GM23338 (cell line): ENCODE results near the gene LRIG1. TPM values are rescaled to one million over a fixed set of nuclear protein-coding genes. Genes with fewer than 3 reads are reported as not detected.

ENCODE experiments used
- ATAC-seq: fragments of 200-7000 bp; cut with Tn5 transposase; 3 replicates; pipeline ENCODE4 v1.9.1; 2020
- DNase-seq: peaks from one replicate; pipeline ENCODE4 v3.0.0-alpha.2; 2015; ENCODE audit warnings: low spot score
- H2AFZ ChIP-seq: fragments of 200-600 bp; sonication (generic); 2 replicates; pipeline ENCODE4 v1.8.0; 2016; ENCODE audit warnings: antibody characterized with exemption, mild to moderate bottlenecking, moderate library complexity
- H3F3A ChIP-seq: fragments of 200-600 bp; sonication (generic); replicated peaks from 2 replicates; pipeline ENCODE4 v1.8.0; 2017; ENCODE audit warnings: antibody characterized with exemption, mixed run types, low read depth
- H3K27ac ChIP-seq: fragments of 200-600 bp; sonication (generic); 2 replicates; pipeline ENCODE4 v1.6.1; 2016; ENCODE audit warnings: low read depth
- H3K27me3 ChIP-seq: fragments of 200-600 bp; sonication (generic); 2 replicates; pipeline ENCODE4 v1.8.0; 2016; ENCODE audit warnings: mild to moderate bottlenecking, mixed run types, moderate library complexity; ENCODE audit not compliant: insufficient read depth
- H3K36me3 ChIP-seq: fragments of 200-600 bp; sonication (generic); 2 replicates; pipeline ENCODE4 v1.8.0; 2016; ENCODE audit warnings: mild to moderate bottlenecking; ENCODE audit not compliant: insufficient read depth
- H3K4me1 ChIP-seq: fragments of 200-600 bp; sonication (generic); 2 replicates; pipeline ENCODE4 v1.8.0; 2016; ENCODE audit warnings: mild to moderate bottlenecking, moderate library complexity; ENCODE audit not compliant: insufficient read depth
- H3K4me2 ChIP-seq: fragments of 200-600 bp; sonication (generic); 2 replicates; pipeline ENCODE4 v1.7.1; 2017; ENCODE audit warnings: mixed run types
- H3K4me3 ChIP-seq: fragments of 200-600 bp; sonication (generic); 2 replicates; pipeline ENCODE4 v1.6.1; 2016; ENCODE audit warnings: mixed run types
- H3K79me2 ChIP-seq: fragments of 200-600 bp; sonication (generic); replicated peaks from 2 replicates; pipeline ENCODE4 v1.8.0; 2017; ENCODE audit warnings: mild to moderate bottlenecking; ENCODE audit not compliant: insufficient read depth
- H3K9me2 ChIP-seq: fragments of 200-600 bp; sonication (generic); 2 replicates; pipeline ENCODE4 v1.8.0; 2017; ENCODE audit not compliant: insufficient read depth
- H4K20me1 ChIP-seq: fragments of 200-600 bp; sonication (generic); replicated peaks from 2 replicates; pipeline ENCODE4 v1.8.0; 2017; ENCODE audit warnings: mild to moderate bottlenecking; ENCODE audit not compliant: insufficient read depth
- H3K27ac Mint-ChIP-seq: 2 replicates; pipeline ENCODE4 v1.8.0; 2020; ENCODE audit warnings: inconsistent platforms, mild to moderate bottlenecking, moderate library complexity, mixed read lengths
- H3K27me3 Mint-ChIP-seq: 3 replicates; pipeline ENCODE4 v1.8.0; 2022; ENCODE audit warnings: low read depth, mild to moderate bottlenecking, moderate library complexity, mixed read lengths, inconsistent platforms; ENCODE audit not compliant: insufficient read depth, poor library complexity
- H3K36me3 Mint-ChIP-seq: 3 replicates; pipeline ENCODE4 v1.8.0; 2021; ENCODE audit warnings: low read depth, mild to moderate bottlenecking, inconsistent platforms, moderate library complexity, mixed read lengths
- H3K4me1 Mint-ChIP-seq: 3 replicates; pipeline ENCODE4 v1.8.0; 2020; ENCODE audit warnings: mild to moderate bottlenecking, inconsistent platforms, mixed read lengths
- H3K4me3 Mint-ChIP-seq: 3 replicates; pipeline ENCODE4 v1.8.0; 2021; ENCODE audit warnings: moderate library complexity, mild to moderate bottlenecking, inconsistent platforms, mixed read lengths
- H3K9me3 Mint-ChIP-seq: 3 replicates; pipeline ENCODE4 v1.8.0; 2020; ENCODE audit warnings: moderate library complexity, mild to moderate bottlenecking, inconsistent platforms, mixed read lengths
- CTCF ChIP-seq, 2 experiments: fragments of 200-600 bp in 1 of 2; sonication (generic) in 1 of 2; conservative IDR thresholded peaks; 2 replicates each; pipeline versions ENCODE4 v1.5.1 to v1.6.1; 2016 to 2017; ENCODE audit warnings: antibody characterized with exemption in 2 of 2, low read depth in 2 of 2, mild to moderate bottlenecking in 2 of 2, moderate library complexity in 1 of 2
- EZH2 ChIP-seq: fragments of 200-600 bp; sonication (generic); IDR thresholded peaks from one replicate; pipeline ENCODE4 v1.8.0; 2017; ENCODE audit warnings: antibody characterized with exemption, mild to moderate bottlenecking, low read depth; ENCODE audit not compliant: unreplicated experiment
- EZH2phosphoT487 ChIP-seq: fragments of 200-600 bp; sonication (generic); IDR thresholded peaks from one replicate; pipeline ENCODE4 v1.8.1; 2018; ENCODE audit warnings: antibody characterized with exemption; ENCODE audit not compliant: unreplicated experiment
- NANOG ChIP-seq: IDR thresholded peaks from 2 replicates; pipeline ENCODE4 v1.6.1; 2016; ENCODE audit warnings: antibody characterized with exemption, borderline replicate concordance
- REST ChIP-seq: IDR thresholded peaks from one replicate; pipeline ENCODE4 v1.6.1; 2018; ENCODE audit warnings: antibody characterized with exemption; ENCODE audit not compliant: unreplicated experiment
- STAT1 ChIP-seq: IDR thresholded peaks from one replicate; pipeline ENCODE4 v1.6.1; 2016; ENCODE audit warnings: antibody characterized with exemption; ENCODE audit not compliant: unreplicated experiment
- ZNF331 ChIP-seq: fragments of 250-450 bp; sonication (Bioruptor Pico); IDR thresholded peaks from 2 replicates; pipeline ENCODE4 v1.5.0; 2020; ENCODE audit warnings: low read depth, mild to moderate bottlenecking, moderate library complexity
- polyA plus RNA-seq: library from polyadenylated mRNA; unstranded; fragments of >200 nt; fragmentation: Nextera tagmentation; extraction: Ambion mirVana; gene quantifications from 2 replicates; pipeline ENCODE4 v1.2.1, GENCODE V29; 2016
- total RNA-seq: library from RNA; depleted of rRNA; stranded (reverse); fragments of >200 nt; shearing (Covaris generic); gene quantifications from 2 replicates; pipeline ENCODE4 v1.2.3, GENCODE V29; 2014
- TF ChIP-seq, protein P1 (sequence below): IDR thresholded peaks from 2 replicates; pipeline ENCODE4 v1.6.1; 2016; ENCODE audit warnings: antibody characterized with exemption
- TF ChIP-seq, protein P2 (sequence below): fragments of 250-450 bp; sonication (Bioruptor Pico); IDR thresholded peaks from 2 replicates; pipeline ENCODE4 v1.5.0; 2020; ENCODE audit warnings: mild to moderate bottlenecking, moderate library complexity

The LRIG1 gene
- total and polyA plus RNA-seq, 2 experiments from 2014 or later: 40.0 to 134 TPM

- no peak for TF ChIP-seq REST
These were observed 46.4 kb downstream of the LRIG1 start (continued) for GRCh38 chr3:66454464-66454859.

DNA sequence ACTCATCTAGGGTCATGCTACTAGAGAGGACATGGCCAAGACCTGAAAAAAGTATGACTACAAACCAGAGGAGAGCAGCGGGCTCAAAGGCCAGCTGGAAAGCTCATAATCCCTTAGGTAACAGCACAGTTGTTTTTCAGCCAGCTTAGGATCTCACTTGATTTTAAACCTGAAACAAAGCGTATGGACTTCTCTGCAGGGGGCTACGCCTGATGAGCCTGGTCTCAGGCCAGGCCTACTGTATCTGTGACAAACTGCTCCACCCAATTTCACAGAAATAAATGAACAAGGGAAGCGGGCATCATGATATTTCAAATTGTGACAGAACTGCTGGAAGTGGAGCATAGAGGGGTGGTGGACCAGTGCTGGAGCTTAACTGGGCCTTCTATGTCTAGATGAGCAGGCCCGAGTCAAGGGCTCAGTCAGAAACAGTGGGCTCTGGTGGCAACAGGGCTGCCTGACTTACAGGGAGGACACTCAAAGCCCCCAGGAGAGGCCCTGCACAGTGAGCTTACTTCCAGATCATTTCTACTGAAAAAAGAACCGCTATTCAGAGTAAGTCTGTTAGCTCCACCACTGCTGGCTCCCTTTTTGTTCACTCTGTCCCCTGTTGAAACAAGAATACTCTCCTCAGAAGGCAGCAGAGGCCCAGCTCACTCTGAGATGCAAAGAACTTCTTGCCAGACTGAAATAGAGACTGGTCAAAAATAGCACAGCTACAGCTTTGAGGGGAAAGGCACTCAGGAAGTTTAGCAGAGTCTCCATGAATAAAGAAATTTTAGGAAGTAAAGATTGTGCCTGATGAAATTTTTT, 47.0 kb downstream of the LRIG1 start:
- peaks cover 98% of the 10 kb centered on the region for H3K79me2 ChIP-seq
- peaks cover 64% of the 10 kb centered on the region for H3K4me1 Mint-ChIP-seq

More for the DNA sequence above, 47.0 kb downstream of the LRIG1 start:
- Histone ChIP-seq H4K20me1 (peaks cover 54% of the 10 kb centered on the region), H3K27me3 (no peaks in the 10 kb centered on the region), H3K4me1 (peaks cover 46% of the 10 kb centered on the region), H3K4me2 (no peak overlapping the region), H3F3A (0 out of 2 replicates have a peak, but pooled peaks cover 6% of the 10 kb centered on the region), H3K27ac (peak overlapping the region; percentile 39; the same call in 1 of the 2 replicates), H3K9me2 (no peaks in the 10 kb centered on the region), H2AFZ (no peak overlapping the region), H3K4me3 (no peak overlapping the region), H3K36me3 (peaks cover 35% of the 10 kb centered on the region; the same call in 1 of the 2 replicates)
- no peak overlapping the region for H3K4me3 Mint-ChIP-seq
- peaks cover 91% of the 10 kb centered on the region for H3K36me3 Mint-ChIP-seq
- peak; percentile 55 for ATAC-seq
- peak overlapping the region; percentile 88 for H3K27ac Mint-ChIP-seq
- peaks cover 9% of the 10 kb centered on the region for H3K27me3 Mint-ChIP-seq
- H3K9me3 Mint-ChIP-seq: no peaks in the 10 kb centered on the region
- DNase-seq: no peak
- TF ChIP-seq NANOG (no peak), STAT1 (no peak), EZH2 (no peak), ZNF331 (CRISPR knock-in tag) (no peak), CTCF (conservative IDR thresholded peaks at IDR 0.05; ENCODE audit: low read depth in 2 of 2) (no peak), EZH2phosphoT487 (no peak)
- TF ChIP-seq, protein P1, sequence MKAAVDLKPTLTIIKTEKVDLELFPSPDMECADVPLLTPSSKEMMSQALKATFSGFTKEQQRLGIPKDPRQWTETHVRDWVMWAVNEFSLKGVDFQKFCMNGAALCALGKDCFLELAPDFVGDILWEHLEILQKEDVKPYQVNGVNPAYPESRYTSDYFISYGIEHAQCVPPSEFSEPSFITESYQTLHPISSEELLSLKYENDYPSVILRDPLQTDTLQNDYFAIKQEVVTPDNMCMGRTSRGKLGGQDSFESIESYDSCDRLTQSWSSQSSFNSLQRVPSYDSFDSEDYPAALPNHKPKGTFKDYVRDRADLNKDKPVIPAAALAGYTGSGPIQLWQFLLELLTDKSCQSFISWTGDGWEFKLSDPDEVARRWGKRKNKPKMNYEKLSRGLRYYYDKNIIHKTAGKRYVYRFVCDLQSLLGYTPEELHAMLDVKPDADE: no peak
- TF ChIP-seq, protein P2, sequence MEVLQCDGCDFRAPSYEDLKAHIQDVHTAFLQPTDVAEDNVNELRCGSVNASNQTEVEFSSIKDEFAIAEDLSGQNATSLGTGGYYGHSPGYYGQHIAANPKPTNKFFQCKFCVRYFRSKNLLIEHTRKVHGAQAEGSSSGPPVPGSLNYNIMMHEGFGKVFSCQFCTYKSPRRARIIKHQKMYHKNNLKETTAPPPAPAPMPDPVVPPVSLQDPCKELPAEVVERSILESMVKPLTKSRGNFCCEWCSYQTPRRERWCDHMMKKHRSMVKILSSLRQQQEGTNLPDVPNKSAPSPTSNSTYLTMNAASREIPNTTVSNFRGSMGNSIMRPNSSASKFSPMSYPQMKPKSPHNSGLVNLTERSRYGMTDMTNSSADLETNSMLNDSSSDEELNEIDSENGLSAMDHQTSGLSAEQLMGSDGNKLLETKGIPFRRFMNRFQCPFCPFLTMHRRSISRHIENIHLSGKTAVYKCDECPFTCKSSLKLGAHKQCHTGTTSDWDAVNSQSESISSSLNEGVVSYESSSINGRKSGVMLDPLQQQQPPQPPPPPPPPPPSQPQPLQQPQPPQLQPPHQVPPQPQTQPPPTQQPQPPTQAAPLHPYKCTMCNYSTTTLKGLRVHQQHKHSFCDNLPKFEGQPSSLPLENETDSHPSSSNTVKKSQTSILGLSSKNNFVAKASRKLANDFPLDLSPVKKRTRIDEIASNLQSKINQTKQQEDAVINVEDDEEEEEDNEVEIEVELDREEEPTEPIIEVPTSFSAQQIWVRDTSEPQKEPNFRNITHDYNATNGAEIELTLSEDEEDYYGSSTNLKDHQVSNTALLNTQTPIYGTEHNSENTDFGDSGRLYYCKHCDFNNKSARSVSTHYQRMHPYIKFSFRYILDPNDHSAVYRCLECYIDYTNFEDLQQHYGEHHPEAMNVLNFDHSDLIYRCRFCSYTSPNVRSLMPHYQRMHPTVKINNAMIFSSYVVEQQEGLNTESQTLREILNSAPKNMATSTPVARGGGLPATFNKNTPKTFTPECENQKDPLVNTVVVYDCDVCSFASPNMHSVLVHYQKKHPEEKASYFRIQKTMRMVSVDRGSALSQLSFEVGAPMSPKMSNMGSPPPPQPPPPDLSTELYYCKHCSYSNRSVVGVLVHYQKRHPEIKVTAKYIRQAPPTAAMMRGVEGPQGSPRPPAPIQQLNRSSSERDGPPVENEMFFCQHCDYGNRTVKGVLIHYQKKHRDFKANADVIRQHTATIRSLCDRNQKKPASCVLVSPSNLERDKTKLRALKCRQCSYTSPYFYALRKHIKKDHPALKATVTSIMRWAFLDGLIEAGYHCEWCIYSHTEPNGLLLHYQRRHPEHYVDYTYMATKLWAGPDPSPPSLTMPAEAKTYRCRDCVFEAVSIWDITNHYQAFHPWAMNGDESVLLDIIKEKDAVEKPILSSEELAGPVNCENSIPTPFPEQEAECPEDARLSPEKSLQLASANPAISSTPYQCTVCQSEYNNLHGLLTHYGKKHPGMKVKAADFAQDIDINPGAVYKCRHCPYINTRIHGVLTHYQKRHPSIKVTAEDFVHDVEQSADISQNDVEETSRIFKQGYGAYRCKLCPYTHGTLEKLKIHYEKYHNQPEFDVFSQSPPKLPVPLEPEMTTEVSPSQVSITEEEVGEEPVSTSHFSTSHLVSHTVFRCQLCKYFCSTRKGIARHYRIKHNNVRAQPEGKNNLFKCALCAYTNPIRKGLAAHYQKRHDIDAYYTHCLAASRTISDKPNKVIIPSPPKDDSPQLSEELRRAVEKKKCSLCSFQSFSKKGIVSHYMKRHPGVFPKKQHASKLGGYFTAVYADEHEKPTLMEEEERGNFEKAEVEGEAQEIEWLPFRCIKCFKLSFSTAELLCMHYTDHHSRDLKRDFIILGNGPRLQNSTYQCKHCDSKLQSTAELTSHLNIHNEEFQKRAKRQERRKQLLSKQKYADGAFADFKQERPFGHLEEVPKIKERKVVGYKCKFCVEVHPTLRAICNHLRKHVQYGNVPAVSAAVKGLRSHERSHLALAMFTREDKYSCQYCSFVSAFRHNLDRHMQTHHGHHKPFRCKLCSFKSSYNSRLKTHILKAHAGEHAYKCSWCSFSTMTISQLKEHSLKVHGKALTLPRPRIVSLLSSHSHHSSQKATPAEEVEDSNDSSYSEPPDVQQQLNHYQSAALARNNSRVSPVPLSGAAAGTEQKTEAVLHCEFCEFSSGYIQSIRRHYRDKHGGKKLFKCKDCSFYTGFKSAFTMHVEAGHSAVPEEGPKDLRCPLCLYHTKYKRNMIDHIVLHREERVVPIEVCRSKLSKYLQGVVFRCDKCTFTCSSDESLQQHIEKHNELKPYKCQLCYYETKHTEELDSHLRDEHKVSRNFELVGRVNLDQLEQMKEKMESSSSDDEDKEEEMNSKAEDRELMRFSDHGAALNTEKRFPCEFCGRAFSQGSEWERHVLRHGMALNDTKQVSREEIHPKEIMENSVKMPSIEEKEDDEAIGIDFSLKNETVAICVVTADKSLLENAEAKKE (CRISPR knock-in tag): no peak
